NCI-H2196 (cell line): ENCODE data around the gene ATP6V1B1.
"Not testable (repeated sequence)": the region's sequence is repeated elsewhere in the genome, so short reads cannot be mapped to it uniquely, and the experiment has no call there.

Source experiments
- DNase-seq: peaks from one replicate; lab custom pipeline; 2025; ENCODE audit not compliant: unreplicated experiment; lab: John Stamatoyannopoulos, UW

The ATP6V1B1 gene

GRCh38 chr2:70987386-70987785 lies 51.7 kb downstream of the ATP6V1B1 start:
- no peak for DNase-seq

GRCh38 chr2:70988151-70988550 lies 52.5 kb downstream of the ATP6V1B1 start:
- DNase-seq, result no peak

- DNase-seq, result no peak
These were observed 53.3 kb downstream of the ATP6V1B1 start for GRCh38 chr2:70988726-70989648.

- DNase-seq, result no peak
These were observed 54.5 kb downstream of the ATP6V1B1 start for GRCh38 chr2:70990216-70990615.

- no peak for DNase-seq
These were observed 55.4 kb downstream of the ATP6V1B1 start for GRCh38 chr2:70991142-70991541.

- no peak for DNase-seq
These were observed 56.0 kb downstream of the ATP6V1B1 start for GRCh38 chr2:70991742-70992141.

- DNase-seq, result no peak
These were observed 57.5 kb downstream of the ATP6V1B1 start for GRCh38 chr2:70992945-70993853.

GRCh38 chr2:70994009-70994698 lies 58.5 kb downstream of the ATP6V1B1 start:
- no peak for DNase-seq

GRCh38 chr2:70994699-70995425 lies 59.2 kb downstream of the ATP6V1B1 start, which contains the start of gene TEX261:
Gene TEX261, minus strand, starts transcription at chr2:70994873. Its CDS starts 116 bp downstream, at chr2:70994757.
- DNase-seq, result peak; percentile 75

- DNase-seq, result peak; percentile 29
These were observed 59.7 kb downstream of the ATP6V1B1 start for GRCh38 chr2:70995426-70995729.

GRCh38 chr2:70998885-70999284 lies 63.2 kb downstream of the ATP6V1B1 start:
- not testable (repeated sequence) for DNase-seq

GRCh38 chr2:70999362-70999761 lies 63.7 kb downstream of the ATP6V1B1 start:
- no peak for DNase-seq

- not testable (repeated sequence) for DNase-seq
These were observed 64.2 kb downstream of the ATP6V1B1 start for GRCh38 chr2:70999931-71000330.

- DNase-seq, result peak; percentile 20
These were observed 65.3 kb downstream of the ATP6V1B1 start for GRCh38 chr2:71000780-71001591.

- DNase-seq, result no peak
These were observed 65.9 kb downstream of the ATP6V1B1 start for GRCh38 chr2:71001592-71001927.

- no peak for DNase-seq
These were observed 66.4 kb downstream of the ATP6V1B1 start for GRCh38 chr2:71001981-71002570.

- DNase-seq, result no peak
These were observed 67.7 kb downstream of the ATP6V1B1 start for GRCh38 chr2:71003396-71003795.

- DNase-seq, result no peak
These were observed 68.5 kb downstream of the ATP6V1B1 start for GRCh38 chr2:71003966-71004755.

GRCh38 chr2:71004857-71005256 lies 69.2 kb downstream of the ATP6V1B1 start:
- DNase-seq, result no peak
